Measurements from ENCODE around the gene NGF. TPM values are rescaled to one million over a fixed set of nuclear protein-coding genes. Genes with fewer than 3 reads are reported as not detected.

The NGF gene
- total RNA-seq, 3 donors from 2014 or later (not counting 1 experiment from before 2014, with no cell fraction given), result not detected

GRCh38 chr1:115296981-115297380 lies 41.1 kb downstream of the NGF start:
- no peaks in the 10 kb centered on the region for H3K4me1 ChIP-seq (ENCODE audit: control insufficient read depth, insufficient read depth, low read length)
- DNase-seq (no peak), ATAC-seq (no peak)
- H3K27ac ChIP-seq (ENCODE audit: low read length), result no peak overlapping the region
- H3K4me1 Mint-ChIP-seq, result no peaks in the 10 kb centered on the region
- H3K4me3 Mint-ChIP-seq, result no peak overlapping the region
- no peaks in the 10 kb centered on the region for H3K36me3 Mint-ChIP-seq
- no peaks in the 10 kb centered on the region for H3K27me3 ChIP-seq (ENCODE audit: control insufficient read depth, insufficient read depth, low read length)
- intact Hi-C loops (cut with micrococcal nuclease), result no loop called here
- no peaks in the 10 kb centered on the region for H3K36me3 ChIP-seq (ENCODE audit: control insufficient read depth, insufficient read depth, low read length)
- WGBS (ENCODE audit: insufficient coverage), result 75% methylated on average over 2 of the region's 2 CpGs
- H3K9me3 ChIP-seq (ENCODE audit: control insufficient read depth, insufficient read depth, low read length), result no peaks in the 10 kb centered on the region
- H3K9me3 Mint-ChIP-seq, result no peaks in the 10 kb centered on the region
- peaks cover 5 to 8% of the 10 kb centered on the region in 2 donors for H3K27me3 Mint-ChIP-seq (ENCODE audit: low read depth in 2 of 2)
- TF ChIP-seq CTCF (IDR thresholded peaks at IDR 0.05), result no peak
- H3K4me3 ChIP-seq (ENCODE audit: low read length), result no peak overlapping the region
- H3K27ac Mint-ChIP-seq, result no peak overlapping the region

GRCh38 chr1:115295904-115296696 lies 41.9 kb downstream of the NGF start:
- Histone ChIP-seq H3K4me1 (ENCODE audit: control insufficient read depth, insufficient read depth, low read length) (no peaks in the 10 kb centered on the region), H3K9me3 (ENCODE audit: control insufficient read depth, insufficient read depth, low read length) (no peaks in the 10 kb centered on the region), H3K27me3 (ENCODE audit: control insufficient read depth, insufficient read depth, low read length) (no peaks in the 10 kb centered on the region), H3K4me3 (ENCODE audit: low read length) (no peak overlapping the region), H3K27ac (ENCODE audit: low read length) (no peak overlapping the region), H3K36me3 (ENCODE audit: control insufficient read depth, insufficient read depth, low read length) (no peaks in the 10 kb centered on the region)
- Mint-ChIP-seq H3K9me3 (no peaks in the 10 kb centered on the region), H3K36me3 (no peaks in the 10 kb centered on the region), H3K4me3 (no peak overlapping the region), H3K27me3 (ENCODE audit: low read depth in 2 of 2) (peaks cover 5 to 8% of the 10 kb centered on the region in 2 donors), H3K4me1 (no peaks in the 10 kb centered on the region), H3K27ac (no peak overlapping the region)
- 92% methylated on average over 3 of the region's 3 CpGs for whole genome bisulfite sequencing (ENCODE audit: insufficient coverage)
- intact Hi-C loops (cut with micrococcal nuclease), result no loop called here
- ATAC-seq (no peak), DNase-seq (no peak)
- TF ChIP-seq CTCF (IDR thresholded peaks at IDR 0.05), result no peak

GRCh38 chr1:115293899-115294298 lies 44.1 kb downstream of the NGF start:
- DNase-seq, result no peak
- H3K9me3 ChIP-seq (ENCODE audit: control insufficient read depth, insufficient read depth, low read length), result no peaks in the 10 kb centered on the region
- H3K27me3 Mint-ChIP-seq (ENCODE audit: low read depth in 2 of 2), result peaks cover 5 to 13% of the 10 kb centered on the region in 2 donors
- H3K36me3 Mint-ChIP-seq, result no peaks in the 10 kb centered on the region
- no peaks in the 10 kb centered on the region for H3K9me3 Mint-ChIP-seq
- intact Hi-C loops (cut with micrococcal nuclease), result no loop called here
- no peak overlapping the region for H3K4me3 Mint-ChIP-seq
- H3K27me3 ChIP-seq (ENCODE audit: control insufficient read depth, insufficient read depth, low read length), result no peaks in the 10 kb centered on the region
- TF ChIP-seq CTCF (IDR thresholded peaks at IDR 0.05), result no peak
- no peaks in the 10 kb centered on the region for H3K36me3 ChIP-seq (ENCODE audit: control insufficient read depth, insufficient read depth, low read length)
- no peak overlapping the region for H3K27ac Mint-ChIP-seq
- no peak overlapping the region for H3K4me3 ChIP-seq (ENCODE audit: low read length)
- 92% methylated on average over 2 of the region's 3 CpGs for WGBS (ENCODE audit: insufficient coverage)
- ATAC-seq, result no peak
- H3K4me1 ChIP-seq (ENCODE audit: control insufficient read depth, insufficient read depth, low read length), result no peaks in the 10 kb centered on the region
- no peaks in the 10 kb centered on the region for H3K4me1 Mint-ChIP-seq
- no peak overlapping the region for H3K27ac ChIP-seq (ENCODE audit: low read length)

GRCh38 chr1:115293006-115293405 lies 45.0 kb downstream of the NGF start:
- TF ChIP-seq CTCF (IDR thresholded peaks at IDR 0.05), result no peak
- no peak overlapping the region for H3K27ac Mint-ChIP-seq
- H3K4me1 ChIP-seq (ENCODE audit: control insufficient read depth, insufficient read depth, low read length), result no peaks in the 10 kb centered on the region
- no peaks in the 10 kb centered on the region for H3K36me3 ChIP-seq (ENCODE audit: control insufficient read depth, insufficient read depth, low read length)
- H3K9me3 ChIP-seq (ENCODE audit: control insufficient read depth, insufficient read depth, low read length), result no peaks in the 10 kb centered on the region
- H3K27me3 Mint-ChIP-seq (ENCODE audit: low read depth in 2 of 2), result peaks cover 5 to 13% of the 10 kb centered on the region in 2 donors
- H3K4me3 ChIP-seq (ENCODE audit: low read length), result no peak overlapping the region
- H3K4me1 Mint-ChIP-seq, result no peaks in the 10 kb centered on the region
- intact Hi-C loops (cut with micrococcal nuclease), result no loop called here
- H3K27me3 ChIP-seq (ENCODE audit: control insufficient read depth, insufficient read depth, low read length), result no peaks in the 10 kb centered on the region
- ATAC-seq, result no peak
- 86% methylated on average over 5 of the region's 5 CpGs for WGBS (ENCODE audit: insufficient coverage)
- H3K9me3 Mint-ChIP-seq, result no peaks in the 10 kb centered on the region
- no peaks in the 10 kb centered on the region for H3K36me3 Mint-ChIP-seq
- no peak overlapping the region for H3K27ac ChIP-seq (ENCODE audit: low read length)
- H3K4me3 Mint-ChIP-seq, result no peak overlapping the region
- no peak for DNase-seq
